GM12878 (cell line): ENCODE results near the gene RAP1B. TPM values are rescaled to one million over a fixed set of nuclear protein-coding genes. Genes with fewer than 3 reads are reported as not detected.

Experiments used
- ATAC-seq: fragments of 200-7000 bp; cut with Tn5 transposase; 3 replicates; pipeline ENCODE4 v1.9.1; 2020; ENCODE audit warnings: mild to moderate bottlenecking, moderate library complexity
- BruUV-seq: library from RNA; stranded (reverse); fragments of 400-500 nt; replicated peaks from 2 replicates; lab custom pipeline; 2021; lab: Mats Ljungman, UMichigan
- CTCF ChIA-PET: fragments of 300-600 bp; sonication (Branson Sonifier 250); formaldehyde crosslinking; extraction: SDS; loops from one replicate; lab custom pipeline; 2021; ENCODE audit warnings: inconsistent platforms; lab: Yijun Ruan, JAX
- POLR2A ChIA-PET: fragments of 350-600 bp; formaldehyde crosslinking; extraction: SDS; loops from one replicate; lab custom pipeline; 2021; ENCODE audit warnings: inconsistent platforms; lab: Charles Lee
- RAD21 ChIA-PET: fragments of 300-600 bp; sonication (Branson Sonifier 250); formaldehyde crosslinking; loops from one replicate; lab custom pipeline; 2023; ENCODE audit warnings: antibody characterized with exemption; ENCODE audit not compliant: unreplicated experiment; lab: Charles Lee
- SMC1A ChIA-PET: fragments of 300-600 bp; sonication (Branson Sonifier 250); formaldehyde crosslinking; loops from one replicate; lab custom pipeline; 2023; ENCODE audit not compliant: unreplicated experiment, uncharacterized antibody; lab: Charles Lee
- DNase-seq: peaks from one replicate; pipeline ENCODE4 v3.0.0-alpha.2; 2011; ENCODE audit warnings: low read depth, low spot score
- FAIRE-seq: peaks from 3 replicates; lab custom pipeline; 2011; peaks lifted over from hg19 to GRCh38; lab: Jason Lieb, UNC
- H2AFZ ChIP-seq: 2 replicates; pipeline ENCODE4 v1.6.0; 2011; ENCODE audit warnings: low read depth, low read length, control low read depth; ENCODE audit not compliant: control insufficient read depth
- H3K27ac ChIP-seq: 2 replicates; pipeline ENCODE4 v1.5.1; 2011; ENCODE audit warnings: control low read depth; ENCODE audit not compliant: control insufficient read depth, insufficient read depth
- H3K27me3 ChIP-seq, 2 experiments: replicated peaks in 1 of 2; 2 replicates each; pipeline versions ENCODE4 v1.6.0 to v1.6.1; 2011; ENCODE audit warnings: low read length in 1 of 2; ENCODE audit not compliant: control insufficient read depth in 2 of 2, insufficient read depth in 2 of 2
- H3K36me3 ChIP-seq, 2 experiments: 2 replicates each; pipeline ENCODE4 v1.5.1; 2011; ENCODE audit warnings: low read length in 1 of 2; ENCODE audit not compliant: control insufficient read depth in 2 of 2, insufficient read depth in 2 of 2
- H3K4me1 ChIP-seq: 2 replicates; pipeline ENCODE4 v1.6.1; 2011; ENCODE audit warnings: mild to moderate bottlenecking, low read length, moderate library complexity, mixed read lengths; ENCODE audit not compliant: control insufficient read depth, insufficient read depth
- H3K4me2 ChIP-seq: 2 replicates; pipeline ENCODE4 v1.6.0; 2011; ENCODE audit warnings: control low read depth; ENCODE audit not compliant: control insufficient read depth, insufficient read depth
- H3K4me3 ChIP-seq: fragments of 200-600 bp; sonication (generic); 2 replicates; pipeline ENCODE4 v1.5.1; 2016
- H3K79me2 ChIP-seq: 2 replicates; pipeline ENCODE4 v1.6.0; 2011; ENCODE audit warnings: low read length; ENCODE audit not compliant: control insufficient read depth, insufficient read depth
- H3K9ac ChIP-seq: 2 replicates; pipeline ENCODE4 v1.8.0; 2011; ENCODE audit warnings: low read length, control low read depth, mixed read lengths; ENCODE audit not compliant: control insufficient read depth, insufficient read depth
- H3K9me3 ChIP-seq: replicated peaks from 3 replicates; pipeline ENCODE4 v1.5.1; 2011; ENCODE audit warnings: mild to moderate bottlenecking, low read length; ENCODE audit not compliant: control insufficient read depth, insufficient read depth
- H4K20me1 ChIP-seq: 2 replicates; pipeline ENCODE4 v1.6.0; 2011; ENCODE audit not compliant: control insufficient read depth, insufficient read depth
- ATF3 ChIP-seq: IDR thresholded peaks from 2 replicates; pipeline ENCODE4 v1.6.1; 2011; ENCODE audit warnings: low read depth, mild to moderate bottlenecking, low read length, moderate library complexity, borderline replicate concordance; ENCODE audit errors: extremely low read depth
- BMI1 ChIP-seq: fragments of 450-650 bp; IDR thresholded peaks from 2 replicates; pipeline ENCODE4 v1.6.1; 2016; ENCODE audit warnings: mild to moderate bottlenecking, moderate library complexity, borderline replicate concordance
- BRCA1 ChIP-seq: IDR thresholded peaks from 2 replicates; pipeline ENCODE4 v1.6.1; 2011; ENCODE audit warnings: low read depth, low read length, improper control_type of control experiment
- CHD1 ChIP-seq: IDR thresholded peaks from 2 replicates; pipeline ENCODE4 v1.6.1; 2012; ENCODE audit warnings: low read depth, low read length, improper control_type of control experiment
- CREB1 ChIP-seq: IDR thresholded peaks from 2 replicates; pipeline ENCODE4 v1.6.1; 2012; ENCODE audit warnings: low read depth, mild to moderate bottlenecking, inconsistent platforms
- FOS ChIP-seq: IDR thresholded peaks from 3 replicates; pipeline ENCODE4 v1.6.1; 2011; ENCODE audit warnings: borderline replicate concordance; ENCODE audit not compliant: insufficient read length; ENCODE audit errors: extremely low read depth
- LARP7 ChIP-seq: fragments of 450-650 bp; IDR thresholded peaks from 2 replicates; pipeline ENCODE4 v1.6.1; 2017; ENCODE audit warnings: mild to moderate bottlenecking
- MYC ChIP-seq: IDR thresholded peaks from 2 replicates; pipeline ENCODE4 v1.6.1; 2011; ENCODE audit warnings: mild to moderate bottlenecking, low read length, moderate library complexity, inconsistent platforms; ENCODE audit not compliant: insufficient read depth, insufficient replicate concordance, insufficient read length, severe bottlenecking
- NFYA ChIP-seq: IDR thresholded peaks from 2 replicates; pipeline ENCODE4 v1.6.1; 2011; ENCODE audit warnings: low read depth, mild to moderate bottlenecking, low read length, improper control_type of control experiment, borderline replicate concordance
- POLR2A ChIP-seq: IDR thresholded peaks from 2 replicates; pipeline ENCODE4 v1.6.1; 2011; ENCODE audit warnings: low read depth, mild to moderate bottlenecking, low read length
- SMAD5 ChIP-seq: IDR thresholded peaks from 2 replicates; pipeline ENCODE4 v1.6.1; 2016; ENCODE audit warnings: antibody characterized with exemption, low read depth
- WGBS: methylation state at CpG from one replicate; pipeline ENCODE4 v1.1.6; 2016; ENCODE audit warnings: low lambda C conversion rate; ENCODE audit not compliant: insufficient replicate concordance, insufficient coverage; ENCODE audit errors: missing lambda C conversion rate; 5-methylcytosine and 5-hydroxymethylcytosine counted together
- in situ Hi-C: fragments of 300-500 bp; cut with MboI; formaldehyde crosslinking; loops from 9 replicates; pipeline ENCODE4 v1.14.3; 2018; ENCODE audit warnings: mixed read lengths
- intact Hi-C: fragments of 100-400 bp; cut with micrococcal nuclease; formaldehyde crosslinking; loops from one replicate; pipeline ENCODE4 v1.14.2; 2022; ENCODE audit not compliant: unreplicated experiment
- polyA plus RNA-seq, 11 experiments: library from polyadenylated mRNA; depleted of rRNA in 4 of 11; unstranded in 6 of 11; stranded (reverse) in 5 of 11; fragments of >200 nt; fragmentation: Nextera tagmentation in 4 of 11; fragmentation: Illumina TruSeq in 1 of 11; extraction: Ambion mirVana in 4 of 11; extraction: Trizol in 1 of 11; gene quantifications; 1 replicate in 1 of 11; 2 replicates in 10 of 11; pipeline versions ENCODE4 v1.2.1 to v1.2.3, GENCODE V29; 2011 to 2016; ENCODE audit warnings: inconsistent platforms in 2 of 11, missing spikeins in 2 of 11, low read depth in 1 of 11
- total RNA-seq, 4 experiments: library from RNA; depleted of rRNA in 3 of 4; stranded (reverse); fragments of >200 nt in 3 of 4; fragmentation: Illumina TruSeq in 1 of 4; extraction: Trizol in 1 of 4; gene quantifications; 2 replicates each; pipeline versions ENCODE4 v1.2.1 to v1.2.3, GENCODE V29; 2013 to 2021

The RAP1B gene
- total and polyA plus RNA-seq, 10 of the 15 experiments (the other 5 are each of a cell fraction or from before 2014, with no cell fraction given), result 88.9 to 219 (median 127) TPM

- DNase-seq (no peak), ATAC-seq (no peak), FAIRE-seq (no peak)
- CTCF ChIA-PET, result no interaction called here
- 44% methylated on average over 1 of the region's 1 CpG for WGBS
- in situ Hi-C loops (loop anchor here (25.0 kb wide), 1 partner anchor 239 kb away; no protein-coding TSS in a partner anchor), intact Hi-C loops (no loop called here)
- Histone ChIP-seq H3K4me2 (no peak overlapping the region), H3K27me3 (no peaks in the 10 kb centered on the region), H3K4me1 (no peaks in the 10 kb centered on the region), H3K4me3 (no peak overlapping the region), H2AFZ (no peak overlapping the region), H3K36me3 (no peaks in the 10 kb centered on the region), H3K9ac (no peak overlapping the region), H3K79me2 (no peaks in the 10 kb centered on the region), H4K20me1 (no peaks in the 10 kb centered on the region), H3K27ac (no peak overlapping the region), H3K9me3 (no peaks in the 10 kb centered on the region)
- no peak for TF ChIP-seq POLR2A
- TF ChIP-seq LARP7, result no peak
- TF ChIP-seq CHD1, result no peak
- no peak for TF ChIP-seq FOS
- no peak for TF ChIP-seq CREB1
- TF ChIP-seq NFYA, result no peak
- TF ChIP-seq BRCA1, result no peak
- TF ChIP-seq BMI1, result no peak
- TF ChIP-seq SMAD5, result no peak
- no peak for TF ChIP-seq MYC
- no peak for TF ChIP-seq ATF3
- RAD21 ChIA-PET, result interaction anchor here (1.2 kb wide), 1 partner anchor 46 kb away, joined by 3 read pairs; no protein-coding TSS in a partner anchor
- BruUV-seq, result no TSS peak
- SMC1A ChIA-PET, result no interaction called here
- POLR2A ChIA-PET, result no interaction called here
Measured at GRCh38 chr12:68601767-68602166, 8.9 kb upstream of the RAP1B start.
